GM12878 (cell line): ENCODE data around the gene FSIP1. TPM values are rescaled to one million over a fixed set of nuclear protein-coding genes. Genes with fewer than 3 reads are reported as not detected.

ENCODE experiments used
- ATAC-seq: fragments of 200-7000 bp; cut with Tn5 transposase; 3 replicates; pipeline ENCODE4 v1.9.1; 2020; ENCODE audit warnings: mild to moderate bottlenecking, moderate library complexity
- BruUV-seq: library from RNA; stranded (reverse); fragments of 400-500 nt; replicated peaks from 2 replicates; lab custom pipeline; 2021; lab: Mats Ljungman, UMichigan
- CTCF ChIA-PET: fragments of 300-600 bp; sonication (Branson Sonifier 250); formaldehyde crosslinking; extraction: SDS; loops from one replicate; lab custom pipeline; 2021; ENCODE audit warnings: inconsistent platforms; lab: Yijun Ruan, JAX
- POLR2A ChIA-PET: fragments of 350-600 bp; formaldehyde crosslinking; extraction: SDS; loops from one replicate; lab custom pipeline; 2021; ENCODE audit warnings: inconsistent platforms; lab: Charles Lee
- RAD21 ChIA-PET: fragments of 300-600 bp; sonication (Branson Sonifier 250); formaldehyde crosslinking; loops from one replicate; lab custom pipeline; 2023; ENCODE audit warnings: antibody characterized with exemption; ENCODE audit not compliant: unreplicated experiment; lab: Charles Lee
- SMC1A ChIA-PET: fragments of 300-600 bp; sonication (Branson Sonifier 250); formaldehyde crosslinking; loops from one replicate; lab custom pipeline; 2023; ENCODE audit not compliant: unreplicated experiment, uncharacterized antibody; lab: Charles Lee
- DNase-seq: peaks from one replicate; pipeline ENCODE4 v3.0.0-alpha.2; 2011; ENCODE audit warnings: low read depth, low spot score
- FAIRE-seq: peaks from 3 replicates; lab custom pipeline; 2011; peaks lifted over from hg19 to GRCh38; lab: Jason Lieb, UNC
- H2AFZ ChIP-seq: 2 replicates; pipeline ENCODE4 v1.6.0; 2011; ENCODE audit warnings: low read depth, low read length, control low read depth; ENCODE audit not compliant: control insufficient read depth
- H3K27ac ChIP-seq: 2 replicates; pipeline ENCODE4 v1.5.1; 2011; ENCODE audit warnings: control low read depth; ENCODE audit not compliant: control insufficient read depth, insufficient read depth
- H3K27me3 ChIP-seq, 2 experiments: replicated peaks in 1 of 2; 2 replicates each; pipeline versions ENCODE4 v1.6.0 to v1.6.1; 2011; ENCODE audit warnings: low read length in 1 of 2; ENCODE audit not compliant: control insufficient read depth in 2 of 2, insufficient read depth in 2 of 2
- H3K36me3 ChIP-seq, 2 experiments: 2 replicates each; pipeline ENCODE4 v1.5.1; 2011; ENCODE audit warnings: low read length in 1 of 2; ENCODE audit not compliant: control insufficient read depth in 2 of 2, insufficient read depth in 2 of 2
- H3K4me1 ChIP-seq: 2 replicates; pipeline ENCODE4 v1.6.1; 2011; ENCODE audit warnings: mild to moderate bottlenecking, low read length, moderate library complexity, mixed read lengths; ENCODE audit not compliant: control insufficient read depth, insufficient read depth
- H3K4me2 ChIP-seq: 2 replicates; pipeline ENCODE4 v1.6.0; 2011; ENCODE audit warnings: control low read depth; ENCODE audit not compliant: control insufficient read depth, insufficient read depth
- H3K4me3 ChIP-seq: fragments of 200-600 bp; sonication (generic); 2 replicates; pipeline ENCODE4 v1.5.1; 2016
- H3K79me2 ChIP-seq: 2 replicates; pipeline ENCODE4 v1.6.0; 2011; ENCODE audit warnings: low read length; ENCODE audit not compliant: control insufficient read depth, insufficient read depth
- H3K9ac ChIP-seq: 2 replicates; pipeline ENCODE4 v1.8.0; 2011; ENCODE audit warnings: low read length, control low read depth, mixed read lengths; ENCODE audit not compliant: control insufficient read depth, insufficient read depth
- H3K9me3 ChIP-seq: replicated peaks from 3 replicates; pipeline ENCODE4 v1.5.1; 2011; ENCODE audit warnings: mild to moderate bottlenecking, low read length; ENCODE audit not compliant: control insufficient read depth, insufficient read depth
- H4K20me1 ChIP-seq: 2 replicates; pipeline ENCODE4 v1.6.0; 2011; ENCODE audit not compliant: control insufficient read depth, insufficient read depth
- ATF3 ChIP-seq: IDR thresholded peaks from 2 replicates; pipeline ENCODE4 v1.6.1; 2011; ENCODE audit warnings: low read depth, mild to moderate bottlenecking, low read length, moderate library complexity, borderline replicate concordance; ENCODE audit errors: extremely low read depth
- BCL11A ChIP-seq: IDR thresholded peaks from 2 replicates; pipeline ENCODE4 v1.6.1; 2011; ENCODE audit warnings: low read depth, low read length
- BHLHE40 ChIP-seq, 2 experiments: fragments of 450-650 bp in 1 of 2; IDR thresholded peaks; 2 replicates each; pipeline ENCODE4 v1.6.1; 2011 to 2017; ENCODE audit warnings: low read depth in 2 of 2, borderline replicate concordance in 1 of 2, improper control_type of control experiment in 1 of 2, low read length in 1 of 2, mild to moderate bottlenecking in 1 of 2
- CTCF ChIP-seq, 3 experiments: IDR thresholded peaks in 2 of 3; conservative IDR thresholded peaks in 1 of 3; 2 replicates each; pipeline ENCODE4 v1.5.1; 2011; ENCODE audit warnings: low read depth in 3 of 3, low read length in 3 of 3, mild to moderate bottlenecking in 3 of 3, control low read depth in 2 of 3, moderate library complexity in 2 of 3, inconsistent platforms in 1 of 3, mixed read lengths in 1 of 3; ENCODE audit not compliant: control insufficient read depth in 2 of 3, insufficient read depth in 1 of 3; ENCODE audit errors: extremely low read depth in 1 of 3
- EGR1 ChIP-seq, 2 experiments: IDR thresholded peaks; 1 replicate in 1 of 2; 2 replicates in 1 of 2; pipeline ENCODE4 v1.6.1; 2011 to 2012; ENCODE audit warnings: low read depth in 2 of 2, low read length in 2 of 2, borderline replicate concordance in 1 of 2, mild to moderate bottlenecking in 1 of 2, moderate library complexity in 1 of 2
- FOXK2 ChIP-seq: fragments of 450-650 bp; IDR thresholded peaks from 2 replicates; pipeline ENCODE4 v1.6.1; 2017; ENCODE audit warnings: mild to moderate bottlenecking, moderate library complexity
- IKZF1 ChIP-seq: fragments of 450-650 bp; conservative IDR thresholded peaks from 2 replicates; pipeline ENCODE4 v1.6.1; 2017; ENCODE audit warnings: antibody characterized with exemption, mild to moderate bottlenecking
- LARP7 ChIP-seq: fragments of 450-650 bp; IDR thresholded peaks from 2 replicates; pipeline ENCODE4 v1.6.1; 2017; ENCODE audit warnings: mild to moderate bottlenecking
- MAX ChIP-seq: IDR thresholded peaks from 2 replicates; pipeline ENCODE4 v1.6.1; 2012; ENCODE audit warnings: low read depth, low read length, improper control_type of control experiment
- RAD21 ChIP-seq: IDR thresholded peaks from 2 replicates; pipeline ENCODE4 v1.6.1; 2011; ENCODE audit warnings: mild to moderate bottlenecking, low read depth, low read length, moderate library complexity; ENCODE audit not compliant: insufficient read depth
- RB1 ChIP-seq: fragments of 450-650 bp; formaldehyde crosslinking; IDR thresholded peaks from 2 replicates; pipeline ENCODE4 v1.6.1; 2017; ENCODE audit warnings: mild to moderate bottlenecking, borderline replicate concordance
- SMARCA5 ChIP-seq: fragments of 450-650 bp; IDR thresholded peaks from 2 replicates; pipeline ENCODE4 v1.6.1; 2017; ENCODE audit warnings: mild to moderate bottlenecking
- SMC3 ChIP-seq: IDR thresholded peaks from 2 replicates; pipeline ENCODE4 v1.6.1; 2011; ENCODE audit warnings: low read length, improper control_type of control experiment, borderline replicate concordance
- TCF12 ChIP-seq: IDR thresholded peaks from 2 replicates; pipeline ENCODE4 v1.6.1; 2011; ENCODE audit warnings: low read depth, mild to moderate bottlenecking, low read length
- TCF3 ChIP-seq: IDR thresholded peaks from 2 replicates; pipeline ENCODE4 v1.6.1; 2012; ENCODE audit warnings: low read depth, mild to moderate bottlenecking, low read length, borderline replicate concordance; ENCODE audit not compliant: insufficient read depth
- YY1 ChIP-seq: IDR thresholded peaks from 2 replicates; pipeline ENCODE4 v1.6.1; 2011; ENCODE audit warnings: low read depth, mild to moderate bottlenecking, low read length
- ZNF384 ChIP-seq: IDR thresholded peaks from 2 replicates; pipeline ENCODE4 v1.6.1; 2012; ENCODE audit warnings: low read depth, mild to moderate bottlenecking, low read length, improper control_type of control experiment, borderline replicate concordance
- WGBS: methylation state at CpG from one replicate; pipeline ENCODE4 v1.1.6; 2016; ENCODE audit warnings: low lambda C conversion rate; ENCODE audit not compliant: insufficient replicate concordance, insufficient coverage; ENCODE audit errors: missing lambda C conversion rate; 5-methylcytosine and 5-hydroxymethylcytosine counted together
- in situ Hi-C: fragments of 300-500 bp; cut with MboI; formaldehyde crosslinking; loops from 9 replicates; pipeline ENCODE4 v1.14.3; 2018; ENCODE audit warnings: mixed read lengths
- intact Hi-C: fragments of 100-400 bp; cut with micrococcal nuclease; formaldehyde crosslinking; loops from one replicate; pipeline ENCODE4 v1.14.2; 2022; ENCODE audit not compliant: unreplicated experiment
- polyA plus RNA-seq, 11 experiments: library from polyadenylated mRNA; depleted of rRNA in 4 of 11; unstranded in 6 of 11; stranded (reverse) in 5 of 11; fragments of >200 nt; fragmentation: Nextera tagmentation in 4 of 11; fragmentation: Illumina TruSeq in 1 of 11; extraction: Ambion mirVana in 4 of 11; extraction: Trizol in 1 of 11; gene quantifications; 1 replicate in 1 of 11; 2 replicates in 10 of 11; pipeline versions ENCODE4 v1.2.1 to v1.2.3, GENCODE V29; 2011 to 2016; ENCODE audit warnings: inconsistent platforms in 2 of 11, missing spikeins in 2 of 11, low read depth in 1 of 11
- total RNA-seq, 4 experiments: library from RNA; depleted of rRNA in 3 of 4; stranded (reverse); fragments of >200 nt in 3 of 4; fragmentation: Illumina TruSeq in 1 of 4; extraction: Trizol in 1 of 4; gene quantifications; 2 replicates each; pipeline versions ENCODE4 v1.2.1 to v1.2.3, GENCODE V29; 2013 to 2021

FSIP1 gene
- total and polyA plus RNA-seq, 10 of the 15 experiments (the other 5 are each of a cell fraction or from before 2014, with no cell fraction given), result 0.15 to 0.67 (median 0.35) TPM

- peaks cover 4 to 5% of the 10 kb centered on the region in 2 experiments; a peak in 3 of 4 replicates for H3K27me3 ChIP-seq
- BruUV-seq, result no TSS peak
- H3K9me3 ChIP-seq, result no peaks in the 10 kb centered on the region; the same call in 2 of the 3 replicates
- DNase-seq (no peak), ATAC-seq (peak; percentile 94), FAIRE-seq (peak; percentile 83)
- H3K36me3 ChIP-seq, result no peaks in the 10 kb centered on the region
- H4K20me1 ChIP-seq, result no peaks in the 10 kb centered on the region
- in situ Hi-C loops, result loop anchor here (5.0 to 25.0 kb wide), 3 partner anchors 453 to 873 kb away; no protein-coding TSS in a partner anchor
- ChIA-PET RAD21 (interaction anchor here (0.9 to 2.3 kb wide), 7 partner anchors 10 to 1140 kb away, joined by 3 to 13 read pairs (median 5); no protein-coding TSS in a partner anchor), SMC1A (interaction anchor here (0.5 to 1.8 kb wide), 12 partner anchors 13 to 764 kb away, joined by 3 to 9 read pairs (median 3); no protein-coding TSS in a partner anchor), CTCF (interaction anchor here (0.7 to 8.5 kb wide), 28 partner anchors 10 to 1139 kb away, joined by 3 to 68 read pairs (median 5); no protein-coding TSS in a partner anchor), POLR2A (no interaction called here)
- H3K4me1 ChIP-seq, result no peaks in the 10 kb centered on the region
- 1% methylated on average over 17 of the region's 29 CpGs for WGBS
- no peak overlapping the region for H3K27ac ChIP-seq
- intact Hi-C loops, result loop anchor here (1.0 to 5.0 kb wide), 6 partner anchors 107 to 868 kb away; no protein-coding TSS in a partner anchor
- H3K4me2 ChIP-seq, result peak overlapping the region; percentile 91
- H3K79me2 ChIP-seq, result no peaks in the 10 kb centered on the region
- H3K4me3 ChIP-seq, result peak overlapping the region; percentile 58; the same call in 1 of the 2 replicates
- peak overlapping the region; percentile 26; the same call in 1 of the 2 replicates for H2AFZ ChIP-seq
- H3K9ac ChIP-seq, result no peak overlapping the region
- TF ChIP-seq ATF3 (no peak), SMARCA5 (peak; percentile 78; the same call in 1 of the 2 replicates), TCF3 (0 out of 2 replicates have a peak, but pooled peaks have one; percentile 27), SMC3 (peak; percentile 95), YY1 (peak; percentile 71; the same call in 1 of the 2 replicates), ZNF384 (no peak), EGR1 (IDR thresholded peaks at IDR 0.05; ENCODE audit: borderline replicate concordance in 1 of 2, low read depth in 2 of 2, low read length in 2 of 2) (no peak), FOXK2 (no peak), TCF12 (peak; percentile 46; the same call in 1 of the 2 replicates), BHLHE40 (IDR thresholded peaks at IDR 0.05; ENCODE audit: borderline replicate concordance in 1 of 2, low read depth in 2 of 2, low read length in 1 of 2) (peak in 1 of 2 experiments; percentile 20; a peak in 2 of 4 replicates), RAD21 (peak; percentile 94), BCL11A (no peak), IKZF1 (peak; percentile 50), MAX (no peak), CTCF (IDR thresholded peaks at IDR 0.05 in 2 of 3, conservative IDR thresholded peaks at IDR 0.05 in 1 of 3; ENCODE audit: control insufficient read depth in 2 of 3, extremely low read depth in 1 of 3, insufficient read depth in 1 of 3, low read depth in 3 of 3, low read length in 3 of 3) (peak; percentile 90 to 98 (median 91)), RB1 (peak; percentile 52; the same call in 1 of the 2 replicates), LARP7 (peak; percentile 51; the same call in 1 of the 2 replicates)
Observed at GRCh38 chr15:39580117-39580484, 202.5 kb downstream of the FSIP1 start.
